AG10803 (cell line): ENCODE data around the gene IKZF4.
"Not testable (repeated sequence)": the region's sequence is repeated elsewhere in the genome, so short reads cannot be mapped to it uniquely, and the experiment has no call there.

Experiments
- DNase-seq: peaks from one replicate; pipeline ENCODE4 v3.0.0; 2010; ENCODE audit warnings: low read depth
- H3K4me3 ChIP-seq: 2 replicates; pipeline ENCODE4 v1.5.1; 2011; ENCODE audit warnings: mild to moderate bottlenecking, low read length, control low read depth
- TF ChIP-seq, protein P1 (sequence below): conservative IDR thresholded peaks from 2 replicates; pipeline ENCODE4 v1.5.1; 2011; ENCODE audit warnings: mild to moderate bottlenecking, low read length, control low read depth, inconsistent platforms

Gene IKZF4

DNA sequence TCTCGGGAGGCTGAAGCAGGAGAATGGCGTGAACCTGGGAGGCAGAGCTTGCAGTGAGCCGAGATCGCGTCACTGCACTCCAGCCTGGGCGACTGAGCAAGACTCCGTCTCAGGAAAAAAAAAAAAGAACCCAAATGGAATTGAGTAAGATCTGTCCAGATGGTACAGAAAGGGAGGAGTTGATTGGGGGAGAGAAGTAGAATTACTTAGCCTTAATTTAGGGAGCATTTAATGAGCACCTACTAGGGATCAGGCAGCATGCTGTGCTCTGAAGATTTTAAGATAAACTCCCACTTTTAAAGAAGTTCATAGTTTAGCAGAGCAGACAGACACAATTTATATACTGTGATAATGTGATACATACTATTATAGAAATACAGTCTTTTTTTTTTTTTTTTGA lies 42.5 kb upstream of the IKZF4 start:
- DNase-seq, result no peak
- TF ChIP-seq, protein P1, sequence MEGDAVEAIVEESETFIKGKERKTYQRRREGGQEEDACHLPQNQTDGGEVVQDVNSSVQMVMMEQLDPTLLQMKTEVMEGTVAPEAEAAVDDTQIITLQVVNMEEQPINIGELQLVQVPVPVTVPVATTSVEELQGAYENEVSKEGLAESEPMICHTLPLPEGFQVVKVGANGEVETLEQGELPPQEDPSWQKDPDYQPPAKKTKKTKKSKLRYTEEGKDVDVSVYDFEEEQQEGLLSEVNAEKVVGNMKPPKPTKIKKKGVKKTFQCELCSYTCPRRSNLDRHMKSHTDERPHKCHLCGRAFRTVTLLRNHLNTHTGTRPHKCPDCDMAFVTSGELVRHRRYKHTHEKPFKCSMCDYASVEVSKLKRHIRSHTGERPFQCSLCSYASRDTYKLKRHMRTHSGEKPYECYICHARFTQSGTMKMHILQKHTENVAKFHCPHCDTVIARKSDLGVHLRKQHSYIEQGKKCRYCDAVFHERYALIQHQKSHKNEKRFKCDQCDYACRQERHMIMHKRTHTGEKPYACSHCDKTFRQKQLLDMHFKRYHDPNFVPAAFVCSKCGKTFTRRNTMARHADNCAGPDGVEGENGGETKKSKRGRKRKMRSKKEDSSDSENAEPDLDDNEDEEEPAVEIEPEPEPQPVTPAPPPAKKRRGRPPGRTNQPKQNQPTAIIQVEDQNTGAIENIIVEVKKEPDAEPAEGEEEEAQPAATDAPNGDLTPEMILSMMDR, result no peak
- no peak overlapping the region for H3K4me3 ChIP-seq

DNA sequence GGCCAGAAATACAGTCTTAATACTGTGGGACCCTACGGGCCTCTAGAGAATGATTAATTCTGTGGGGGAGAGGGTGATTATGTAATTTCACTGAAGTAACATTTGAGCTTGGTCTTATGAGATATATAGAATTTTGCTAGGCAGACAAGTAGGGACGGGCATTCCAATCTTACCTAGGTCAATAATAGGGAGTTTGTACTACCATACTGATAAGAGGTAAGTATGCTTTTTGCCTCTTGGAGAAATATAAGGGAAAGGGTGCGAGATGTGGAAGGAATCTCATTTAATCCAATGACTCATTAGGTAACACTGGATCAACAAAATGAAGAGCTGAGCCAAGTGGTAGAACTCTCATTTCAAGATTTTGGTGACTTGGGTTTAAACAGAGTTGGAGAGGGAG lies 41.8 kb upstream of the IKZF4 start:
- TF ChIP-seq, protein P1, result no peak
- DNase-seq, result no peak
- no peak overlapping the region for H3K4me3 ChIP-seq

DNA sequence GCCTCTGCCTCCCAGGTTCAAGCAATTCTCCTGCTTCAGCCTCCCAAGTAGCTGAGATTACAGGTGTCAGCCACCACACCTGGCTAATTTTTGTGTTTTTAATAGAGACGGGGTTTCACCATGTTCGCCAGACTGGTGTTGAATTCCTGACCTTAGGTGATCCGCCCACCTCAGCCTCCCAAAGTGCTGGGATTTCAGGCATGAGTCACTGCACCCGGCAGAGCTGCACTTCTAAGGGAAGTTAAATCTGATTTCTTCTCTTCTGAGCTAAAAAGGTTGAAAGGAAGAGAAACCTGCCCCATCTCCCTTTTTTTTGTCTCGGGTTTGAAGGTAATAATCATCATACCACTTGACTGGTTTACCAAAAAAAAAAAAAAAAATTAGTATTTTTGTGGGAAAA lies 39.0 kb upstream of the IKZF4 start:
- H3K4me3 ChIP-seq, DNase-seq: not testable (repeated sequence)

DNA sequence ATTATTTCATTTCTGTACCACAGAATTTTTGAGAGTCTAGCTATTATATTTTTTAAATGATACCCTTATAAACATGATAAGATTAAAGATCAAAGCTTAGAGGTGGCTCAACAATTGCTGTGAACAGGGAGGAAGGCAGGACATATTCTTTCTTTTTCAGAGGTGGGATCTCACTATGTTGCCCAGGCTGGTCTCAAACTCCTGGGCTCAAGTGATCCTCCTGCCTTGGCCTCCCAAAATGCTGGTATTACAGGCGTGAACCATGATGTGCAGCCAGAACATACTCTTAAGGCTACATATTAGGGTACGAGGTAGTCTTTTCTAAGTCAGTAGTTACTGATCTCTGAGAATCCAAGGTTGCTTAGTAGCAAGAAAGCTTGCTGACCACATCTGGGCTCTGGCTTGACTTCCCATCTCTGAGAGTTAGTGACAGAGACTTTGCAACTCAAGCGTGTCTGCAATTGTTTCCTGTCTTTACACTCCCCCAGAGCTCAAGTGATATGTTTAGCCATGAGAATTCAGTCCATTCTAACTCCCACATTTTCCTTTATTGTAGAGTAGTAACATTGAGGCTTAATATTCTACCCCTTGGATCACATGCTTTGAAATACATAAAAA lies 38.4 kb upstream of the IKZF4 start:
- DNase-seq, result no peak
- H3K4me3 ChIP-seq, result no peak overlapping the region
- TF ChIP-seq, protein P1, result no peak

DNA sequence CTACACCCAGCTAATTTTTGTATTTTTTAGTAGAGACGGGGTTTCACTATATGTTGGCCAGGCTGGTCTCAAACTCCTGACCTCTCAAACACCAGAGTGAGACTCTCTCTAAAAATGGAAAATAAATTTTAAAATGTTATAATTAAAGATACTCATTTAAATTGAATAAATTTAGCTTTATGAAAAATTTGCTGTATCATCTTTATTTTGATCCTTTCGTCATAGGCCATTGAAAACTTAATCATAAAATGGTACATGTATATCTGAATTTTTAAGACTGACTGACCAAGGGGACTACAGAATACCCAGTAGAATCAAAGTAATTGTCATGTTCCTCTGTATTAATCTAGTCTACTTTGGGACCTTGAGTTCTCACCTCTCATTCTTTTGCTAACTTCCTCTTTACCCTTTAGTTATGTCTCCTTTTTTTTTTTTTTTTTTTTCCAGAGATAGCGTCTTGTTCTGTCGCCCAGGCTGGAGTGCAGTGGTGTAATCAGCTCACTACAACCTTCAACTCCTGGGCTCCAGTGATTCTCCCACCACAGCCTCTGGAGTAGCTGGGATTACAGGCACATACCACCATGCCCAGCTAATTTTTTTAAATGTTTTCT lies 37.5 kb upstream of the IKZF4 start:
- no peak overlapping the region for H3K4me3 ChIP-seq
- TF ChIP-seq, protein P1, result no peak
- DNase-seq, result no peak

DNA sequence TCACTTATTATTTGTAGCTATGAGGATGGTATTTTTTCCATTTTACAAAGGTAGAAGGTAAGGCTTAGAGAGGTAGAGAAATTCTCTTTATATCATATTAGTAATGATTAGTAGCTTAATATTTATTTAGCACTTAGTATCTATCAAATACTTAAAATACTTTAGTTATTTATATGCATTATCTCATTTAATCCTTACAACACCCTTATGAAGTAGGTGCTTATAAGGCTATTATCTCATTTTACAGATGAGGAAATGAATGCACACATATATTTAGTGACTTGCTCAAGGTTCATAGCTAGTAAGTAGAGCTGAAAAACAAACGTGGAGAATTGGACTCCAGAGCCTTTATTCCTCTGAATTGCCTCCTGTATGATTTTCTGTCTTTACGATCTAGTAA lies 36.0 kb upstream of the IKZF4 start:
- no peak overlapping the region for H3K4me3 ChIP-seq
- TF ChIP-seq, protein P1, result no peak
- DNase-seq, result no peak

DNA sequence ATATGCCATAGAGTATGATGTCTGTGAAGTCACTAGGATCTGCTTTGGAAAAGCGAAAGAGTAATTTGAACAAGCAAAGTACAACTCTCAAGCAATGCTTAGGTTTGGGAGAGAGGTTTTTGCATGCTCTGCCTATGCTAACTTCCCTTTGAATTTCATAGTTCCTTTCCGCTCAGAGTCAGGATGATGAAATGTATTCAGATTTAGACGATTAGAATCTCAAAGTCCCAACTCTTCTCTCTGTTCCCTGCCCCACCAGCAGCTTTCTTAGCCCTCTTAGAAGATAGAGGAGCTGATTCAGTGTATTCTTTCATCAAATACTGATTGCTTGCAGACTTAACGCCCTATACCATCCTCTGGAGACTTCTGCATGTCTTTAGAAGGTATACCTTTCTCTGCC lies 35.5 kb upstream of the IKZF4 start:
- no peak for DNase-seq
- H3K4me3 ChIP-seq, result no peak overlapping the region
- TF ChIP-seq, protein P1, result no peak

DNA sequence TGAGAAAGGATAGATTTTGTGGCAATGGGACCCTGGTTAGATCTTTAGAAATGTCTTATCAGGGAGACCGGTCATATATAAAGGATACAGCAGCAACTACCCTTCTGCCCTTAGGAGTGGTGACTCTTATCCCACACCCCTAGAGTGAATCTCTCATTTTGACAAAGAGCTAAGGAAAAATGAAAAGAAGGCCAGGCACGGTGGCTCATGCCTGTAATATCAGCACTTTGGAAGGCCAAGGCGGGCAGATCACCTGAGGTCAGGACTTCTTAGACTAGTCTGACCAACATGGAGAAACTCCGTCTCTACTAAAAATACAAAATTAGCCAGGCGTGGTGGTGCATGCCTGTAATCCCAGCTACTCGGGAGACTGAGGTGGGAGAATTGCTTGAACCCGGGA lies 34.9 kb upstream of the IKZF4 start:
- DNase-seq, H3K4me3 ChIP-seq: not testable (repeated sequence)
